ENCODE data around the gene P4HA1.

P4HA1 gene

DNA sequence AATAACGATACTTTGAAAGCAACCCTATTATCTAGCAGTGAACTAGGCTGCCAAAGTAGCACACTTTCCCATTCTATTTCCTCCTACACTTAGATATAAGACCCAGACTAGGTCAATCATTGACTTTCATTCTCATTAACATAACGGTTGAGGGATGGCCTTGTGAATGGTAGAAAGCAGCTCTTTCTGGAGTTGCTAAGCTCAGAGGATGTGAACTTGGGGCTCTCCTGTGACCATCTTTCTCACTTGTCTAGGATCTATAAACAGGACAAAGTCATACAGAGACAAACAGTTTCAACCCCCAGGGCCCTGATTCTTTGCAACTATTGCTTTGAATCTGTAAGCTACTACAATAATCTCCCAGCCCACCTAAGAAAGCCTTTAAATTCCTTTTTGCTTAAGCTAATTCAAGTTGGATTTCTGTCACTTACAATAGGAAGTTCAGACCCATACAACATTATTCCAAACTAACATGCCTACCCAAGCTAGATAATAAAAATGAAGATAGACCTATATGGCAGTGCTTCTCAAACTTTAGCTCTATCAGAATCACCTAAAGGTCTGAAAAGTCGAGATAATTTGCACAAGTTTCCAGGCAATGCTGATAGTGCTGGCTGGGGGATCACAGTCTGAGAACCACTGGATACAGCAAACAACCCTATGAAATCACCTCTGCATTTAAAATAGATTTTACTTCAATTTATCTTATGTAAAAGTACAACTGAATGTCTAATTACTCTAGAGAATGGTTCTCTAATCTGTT lies 16.7 kb downstream of the P4HA1 start:
- peak; percentile 12 to 58 for DNase-seq
- TF ChIP-seq POLR2A (IDR thresholded peaks at IDR 0.05; ENCODE audit: low read length) (no peak), GATA1 (IDR thresholded peaks at IDR 0.05; ENCODE audit: low read depth, low read length) (no peak)

DNA sequence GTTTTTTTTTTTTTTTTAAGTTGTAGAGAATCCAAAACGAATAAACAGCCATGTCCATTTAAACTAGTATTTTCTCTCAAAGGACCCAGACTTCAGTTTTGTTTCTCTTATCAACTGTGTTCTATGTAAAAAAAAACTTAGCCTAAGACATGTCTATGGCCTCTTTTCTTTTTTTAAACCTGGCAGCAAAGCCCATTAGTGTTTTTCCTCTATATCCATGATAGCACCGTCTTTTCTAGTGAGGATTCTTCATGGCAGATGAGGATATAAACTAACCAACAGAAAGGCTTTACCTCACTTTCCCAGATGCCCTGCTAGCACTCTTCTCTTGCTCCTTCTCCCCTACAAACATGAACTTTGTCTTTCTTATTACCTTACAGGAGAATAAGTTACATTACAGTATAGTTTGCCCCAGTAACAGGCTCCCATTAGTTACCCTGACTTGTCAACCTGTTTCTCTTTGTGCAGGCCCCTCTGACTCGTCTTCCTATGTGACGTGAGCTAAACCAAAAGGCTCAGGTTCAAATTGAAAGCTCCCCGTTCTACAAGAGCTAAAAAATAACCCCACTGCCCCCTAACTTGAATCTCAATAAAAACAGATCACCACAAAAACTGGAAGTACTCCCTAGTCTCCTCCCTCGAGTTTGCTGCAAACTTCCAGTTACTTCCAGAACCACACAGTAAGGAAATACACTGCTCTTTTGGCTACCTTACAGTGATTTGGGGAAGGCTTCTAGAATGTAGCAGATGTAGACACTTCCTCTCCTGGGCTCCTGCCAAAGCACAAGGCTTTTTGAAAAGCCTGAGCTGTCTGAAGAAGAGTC lies 20.1 kb downstream of the P4HA1 start:
- TF ChIP-seq POLR2A (IDR thresholded peaks at IDR 0.05; ENCODE audit: low read length) = no peak
- no peak for TF ChIP-seq GATA1 (IDR thresholded peaks at IDR 0.05; ENCODE audit: low read depth, low read length)
- DNase-seq = no peak

GRCh38 chr10:73075829-73076228 lies 20.8 kb downstream of the P4HA1 start:
- DNase-seq = no peak

GRCh38 chr10:73073627-73074026 lies 23.0 kb downstream of the P4HA1 start:
- TF ChIP-seq POLR2A (IDR thresholded peaks at IDR 0.05; ENCODE audit: low read length) (no peak), GATA1 (IDR thresholded peaks at IDR 0.05; ENCODE audit: low read depth, low read length) (no peak)
- DNase-seq = peak in 1 of 2 experiments; percentile 7

More at GRCh38 chr10:73075829-73076228, 20.8 kb downstream of the P4HA1 start:
- no peak for TF ChIP-seq GATA1 (IDR thresholded peaks at IDR 0.05; ENCODE audit: low read depth, low read length)
- no peak for TF ChIP-seq POLR2A (IDR thresholded peaks at IDR 0.05; ENCODE audit: low read length)

- no peak for DNase-seq
- TF ChIP-seq GATA1 (IDR thresholded peaks at IDR 0.05; ENCODE audit: low read depth, low read length) (no peak), POLR2A (IDR thresholded peaks at IDR 0.05; ENCODE audit: low read length) (no peak)
These were observed 31.2 kb downstream of the P4HA1 start for GRCh38 chr10:73065441-73065840.

DNA sequence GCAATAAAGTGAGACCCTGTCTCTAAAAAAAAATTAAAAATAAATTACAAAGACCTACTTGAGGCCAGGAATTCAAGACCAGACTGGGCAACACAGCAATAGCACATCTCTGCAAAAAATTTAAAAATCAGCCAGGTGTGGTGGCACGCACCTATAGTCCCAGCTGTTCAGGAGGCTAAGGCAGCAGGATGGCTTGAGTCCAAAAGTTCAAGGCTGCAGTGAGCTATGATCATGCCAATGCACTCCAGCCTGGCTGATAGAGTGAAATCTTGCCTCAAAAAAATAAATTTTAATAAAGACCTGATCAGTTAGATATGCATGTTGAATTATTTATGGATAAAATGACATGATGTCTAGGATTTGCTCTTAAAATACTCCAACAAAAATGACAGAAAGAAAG lies 34.9 kb downstream of the P4HA1 start:
- DNase-seq = no peak
- no peak for TF ChIP-seq POLR2A (IDR thresholded peaks at IDR 0.05; ENCODE audit: low read length)

GRCh38 chr10:73060738-73061635 lies 35.7 kb downstream of the P4HA1 start:
- DNase-seq = peak; percentile 38 to 57
- TF ChIP-seq GATA1 (IDR thresholded peaks at IDR 0.05; ENCODE audit: low read depth, low read length) (no peak), POLR2A (IDR thresholded peaks at IDR 0.05; ENCODE audit: low read length) (no peak)

DNA sequence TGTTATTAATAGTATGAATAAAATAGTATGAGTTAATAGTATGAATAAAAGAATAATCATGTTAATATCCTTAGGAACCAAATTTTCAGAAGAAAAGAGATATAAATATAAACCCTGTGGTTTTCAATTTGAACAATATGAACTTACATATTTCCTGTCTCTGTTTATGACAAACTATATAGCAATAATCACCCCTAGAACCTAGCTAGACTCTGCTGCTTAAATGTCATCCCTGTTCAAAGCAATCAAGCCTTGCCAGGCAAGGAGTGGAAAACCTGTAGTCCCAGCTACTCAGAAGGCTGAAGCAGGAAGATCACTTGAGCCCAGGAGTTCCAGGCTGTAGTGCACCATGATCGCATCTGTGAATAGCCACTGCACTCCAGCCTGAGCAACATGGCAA lies 36.5 kb downstream of the P4HA1 start:
- no peak for DNase-seq
- TF ChIP-seq POLR2A (IDR thresholded peaks at IDR 0.05; ENCODE audit: low read length) (no peak), GATA1 (IDR thresholded peaks at IDR 0.05; ENCODE audit: low read depth, low read length) (no peak)

DNA sequence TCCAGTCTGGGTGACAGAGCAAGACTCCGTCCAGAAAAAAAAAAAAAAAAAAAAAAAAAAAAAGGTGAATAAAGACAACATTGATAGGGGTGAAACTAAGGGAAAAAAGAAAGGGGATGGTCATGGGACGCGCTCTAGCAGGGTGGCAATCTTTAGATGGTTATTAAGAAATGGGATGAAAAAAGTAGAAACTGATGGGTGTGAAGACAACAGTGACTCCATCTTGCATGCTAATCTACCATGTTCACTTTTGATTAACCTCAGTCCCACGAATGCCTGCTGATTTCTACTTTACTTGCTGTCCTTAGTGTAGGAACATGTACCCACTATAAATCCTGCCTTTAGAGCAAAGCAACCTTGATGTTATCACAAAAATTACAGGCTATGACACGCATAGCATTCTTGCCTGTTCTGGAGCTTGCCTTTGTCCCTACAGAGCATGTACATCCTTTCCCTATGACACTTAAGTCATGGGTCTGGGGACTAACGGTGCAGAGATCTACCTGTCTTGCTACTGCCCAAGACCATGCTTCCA lies 38.5 kb downstream of the P4HA1 start:
- TF ChIP-seq GATA1 (IDR thresholded peaks at IDR 0.05; ENCODE audit: low read depth, low read length) = no peak
- no peak for DNase-seq

GRCh38 chr10:73054286-73054685 lies 42.4 kb downstream of the P4HA1 start:
- TF ChIP-seq GATA1 (IDR thresholded peaks at IDR 0.05; ENCODE audit: low read depth, low read length) (no peak), POLR2A (IDR thresholded peaks at IDR 0.05; ENCODE audit: low read length) (no peak)
- no peak for DNase-seq

GRCh38 chr10:73053275-73053674 lies 43.4 kb downstream of the P4HA1 start:
- DNase-seq = no peak
- TF ChIP-seq GATA1 (IDR thresholded peaks at IDR 0.05; ENCODE audit: low read depth, low read length) (no peak), POLR2A (IDR thresholded peaks at IDR 0.05; ENCODE audit: low read length) (no peak)

DNA sequence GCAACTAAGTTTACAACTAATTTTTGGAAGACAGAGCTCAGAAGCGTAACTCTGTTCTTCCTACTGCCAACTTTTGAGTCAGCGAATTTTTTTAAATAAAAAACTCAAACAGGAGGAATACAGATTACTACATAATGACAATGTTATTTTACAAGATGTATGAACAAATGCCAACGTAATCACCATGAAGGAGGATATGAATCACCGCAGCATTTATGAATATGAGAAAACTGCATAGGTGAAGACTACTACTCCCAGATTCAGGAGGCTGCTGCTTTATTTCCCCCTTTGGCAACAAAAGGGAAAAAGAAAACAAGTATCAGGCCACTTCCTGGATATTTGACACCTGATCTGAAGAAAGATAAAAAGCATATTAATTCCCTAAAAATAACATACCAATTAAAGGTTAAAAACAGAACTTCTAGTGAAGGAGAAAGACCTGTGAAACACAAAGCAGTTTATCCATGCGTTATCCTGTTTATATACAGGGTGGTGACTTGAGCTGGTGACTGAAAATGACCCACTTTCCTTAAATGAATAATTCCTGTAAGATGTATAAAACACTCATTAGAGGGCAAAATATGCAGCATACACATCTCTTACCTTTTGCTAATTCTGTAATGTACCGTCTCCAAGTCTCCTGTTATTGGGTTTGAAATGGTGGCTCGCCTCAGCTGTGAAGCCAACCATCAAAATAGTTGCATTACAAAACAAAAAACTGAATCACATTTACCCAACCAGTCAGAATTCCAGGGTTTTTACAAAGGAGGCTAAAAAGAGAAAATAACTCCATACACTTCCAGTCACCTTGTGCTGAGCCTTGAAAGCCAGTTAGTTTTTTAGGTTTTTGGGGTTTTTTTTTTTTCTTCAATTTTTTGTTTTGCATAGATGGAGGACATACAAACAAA lies 52.0 kb downstream of the P4HA1 start:
- no peak for TF ChIP-seq GATA1 (IDR thresholded peaks at IDR 0.05; ENCODE audit: low read depth, low read length)
- TF ChIP-seq POLR2A (IDR thresholded peaks at IDR 0.05; ENCODE audit: low read length) = no peak
- DNase-seq = no peak
